MM.1S (cell line): ENCODE measurements around the gene SLC22A17.

Experiments
- CTCF ChIP-seq: fragments of 300-600 bp; sonication (generic); IDR thresholded peaks from 2 replicates; pipeline ENCODE4 v1.5.1; 2016; ENCODE audit warnings: antibody characterized with exemption, low read length, mixed read lengths
- EZH2 ChIP-seq: fragments of 300-600 bp; sonication (generic); optimal IDR thresholded peaks from 2 replicates; pipeline ENCODE3; 2017; ENCODE audit warnings: low read depth, mild to moderate bottlenecking, antibody characterized with exemption, low read length, mixed read lengths

GRCh38 chr14:23360496-23360895, 7.8 kb upstream of the SLC22A17 start:
- no peak for TF ChIP-seq CTCF
- no peak for TF ChIP-seq EZH2
